ENCODE measurements around the gene CREB3. TPM values are rescaled to one million over a fixed set of nuclear protein-coding genes. Genes with fewer than 3 reads are reported as not detected.

The CREB3 gene
- total and polyA plus RNA-seq, 9 of the 15 experiments (the other 6 are each of a cell fraction or from before 2014, with no cell fraction given): 5.7 to 18.3 (median 14.9) TPM

DNA sequence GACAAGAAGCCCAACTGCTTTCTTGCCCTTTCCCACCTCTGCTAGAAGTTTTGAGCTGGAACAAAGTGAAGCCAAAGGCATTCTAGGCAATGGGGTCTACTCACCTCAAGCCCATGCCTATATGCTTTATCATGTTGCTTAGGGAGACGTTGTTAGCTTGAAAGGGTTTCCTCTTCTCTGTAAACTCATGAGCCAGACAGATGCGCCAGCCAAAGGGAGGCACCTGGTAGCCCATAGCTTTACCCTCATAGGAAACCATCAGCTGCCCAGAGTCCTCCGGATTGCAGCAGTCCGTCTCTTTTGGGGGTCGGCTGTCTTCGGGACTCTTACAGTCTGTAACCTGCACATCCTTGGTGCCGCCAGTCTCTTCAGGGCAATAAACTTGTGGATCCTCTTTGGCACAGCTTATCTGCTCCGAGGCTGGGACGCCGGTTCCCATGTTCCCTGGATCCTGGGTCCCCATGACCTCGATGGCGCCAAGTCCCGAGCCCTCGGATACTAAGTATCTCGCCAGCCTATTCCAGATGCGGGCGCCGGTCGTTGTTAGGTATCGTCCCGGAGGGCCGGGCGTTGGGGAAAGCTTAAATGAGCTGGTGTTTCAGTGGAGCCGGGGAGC lies 15.9 kb downstream of the CREB3 start:
- H3K4me2 ChIP-seq (ENCODE audit: insufficient read depth, low read length): peak overlapping the region; percentile 93
- peaks cover 19% of the 10 kb centered on the region for H4K20me1 ChIP-seq (replicated peaks; ENCODE audit: control insufficient read depth, insufficient read depth, low read length)
- peak overlapping the region; percentile 95 for H3K4me3 ChIP-seq
- peak overlapping the region; percentile 86 to 91 for H3K9ac ChIP-seq (ENCODE audit: insufficient read depth in 1 of 2, low read depth in 2 of 2, low read length in 2 of 2)
- peaks cover 55% of the 10 kb centered on the region for H3K36me3 ChIP-seq (ENCODE audit: control insufficient read depth, insufficient read depth, low read length)
- peaks cover 8 to 18% of the 10 kb centered on the region in 2 experiments; a peak in 4 of 5 replicates for H3K4me1 ChIP-seq (replicated peaks in 1 of 2; ENCODE audit: control insufficient read depth in 2 of 2, insufficient read depth in 2 of 2, low read length in 2 of 2)
- peak overlapping the region; percentile 79; the same call in 1 of the 2 replicates for H2AFZ ChIP-seq (ENCODE audit: low read depth, low read length)
- peaks cover 63% of the 10 kb centered on the region for H3K79me2 ChIP-seq (ENCODE audit: control insufficient read depth, insufficient read depth, low read length)
- POLR2A ChIA-PET: interaction anchor here (0.7 to 3.9 kb wide), 9 partner anchors 8 to 87 kb away, joined by 3 to 17 read pairs (median 3); partner anchors contain the start of genes CREB3 and TLN1
- no peak for DNase-seq (ENCODE audit: extremely low read depth in 1 of 4, low spot score in 3 of 4)
- CTCF ChIA-PET (ENCODE audit: low intra/inter-chr PET ratio): no interaction called here
- TF ChIP-seq, protein P1, sequence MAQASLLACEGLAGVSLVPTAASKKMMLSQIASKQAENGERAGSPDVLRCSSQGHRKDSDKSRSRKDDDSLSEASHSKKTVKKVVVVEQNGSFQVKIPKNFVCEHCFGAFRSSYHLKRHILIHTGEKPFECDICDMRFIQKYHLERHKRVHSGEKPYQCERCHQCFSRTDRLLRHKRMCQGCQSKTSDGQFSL (CRISPR knock-in tag; IDR thresholded peaks at IDR 0.05): 0 out of 2 replicates have a peak, but pooled peaks have one; percentile 24
- TF ChIP-seq, protein P1 (tag; IDR thresholded peaks at IDR 0.05): no peak
- no peak for TF ChIP-seq DMBX1 (CRISPR knock-in tag; IDR thresholded peaks at IDR 0.05; ENCODE audit: borderline replicate concordance)
- peak; percentile 34 for TF ChIP-seq CHD1 (IDR thresholded peaks at IDR 0.05; ENCODE audit: low read length)
- TF ChIP-seq RBM34 (IDR thresholded peaks at IDR 0.05; ENCODE audit: borderline replicate concordance, insufficient read depth, low read length): no peak
- TF ChIP-seq KLF10 (CRISPR knock-in tag; IDR thresholded peaks at IDR 0.05): no peak
- TF ChIP-seq STAG1 (CRISPR knock-in tag; IDR thresholded peaks at IDR 0.05; ENCODE audit: borderline replicate concordance): no peak
- intact Hi-C loops (cut with micrococcal nuclease) (loop anchor here (2.0 kb wide), 1 partner anchor 16 kb away; the partner anchor contains the start of genes CREB3 and TLN1), in situ Hi-C loops (cut with MboI) (no loop called here)
- peaks cover 6% of the 10 kb centered on the region for H3K9me1 ChIP-seq (ENCODE audit: control insufficient read depth, insufficient read depth, low read length)
- BruUV-seq (replicated peaks): no TSS peak
- ATAC-seq: no peak
- peak overlapping the region; percentile 91 for H3K27ac ChIP-seq (ENCODE audit: extremely low read depth, low read depth, low read length)
- H3K27me3 ChIP-seq (ENCODE audit: control insufficient read depth in 2 of 2, insufficient read depth in 2 of 2, low read length in 2 of 2): no peaks in the 10 kb centered on the region
- WGBS (ENCODE audit: insufficient coverage, low coverage, missing lambda C conversion rate): 0% methylated on average over 18 of the region's 24 CpGs
- H3K9me3 ChIP-seq (replicated peaks; ENCODE audit: control insufficient read depth, insufficient read depth, low read depth, low read length): no peaks in the 10 kb centered on the region
- no peak for FAIRE-seq
